GM13976 (cell line): ENCODE measurements around the gene ITGA1.
"Not testable (repeated sequence)": the region's sequence is repeated elsewhere in the genome, so short reads cannot be mapped to it uniquely, and the experiment has no call there.

Source experiments
- DNase-seq: peaks from one replicate; pipeline ENCODE4 v3.0.0; 2012; ENCODE audit warnings: low spot score
- in situ Hi-C: fragments of 300-500 bp; cut with MboI; formaldehyde crosslinking; loops from one replicate; pipeline ENCODE4 v1.12.0; 2022; ENCODE audit warnings: low sequenced_read_pairs, mixed read lengths, inconsistent platforms; ENCODE audit not compliant: unreplicated experiment
- TF ChIP-seq, protein P1 (sequence below): IDR thresholded peaks from 2 replicates; pipeline ENCODE4 v1.5.1; 2012; ENCODE audit warnings: borderline replicate concordance, mild to moderate bottlenecking; ENCODE audit not compliant: insufficient read depth; ENCODE audit errors: extremely low read depth, missing control alignments, control extremely low read depth

ITGA1 gene

DNA sequence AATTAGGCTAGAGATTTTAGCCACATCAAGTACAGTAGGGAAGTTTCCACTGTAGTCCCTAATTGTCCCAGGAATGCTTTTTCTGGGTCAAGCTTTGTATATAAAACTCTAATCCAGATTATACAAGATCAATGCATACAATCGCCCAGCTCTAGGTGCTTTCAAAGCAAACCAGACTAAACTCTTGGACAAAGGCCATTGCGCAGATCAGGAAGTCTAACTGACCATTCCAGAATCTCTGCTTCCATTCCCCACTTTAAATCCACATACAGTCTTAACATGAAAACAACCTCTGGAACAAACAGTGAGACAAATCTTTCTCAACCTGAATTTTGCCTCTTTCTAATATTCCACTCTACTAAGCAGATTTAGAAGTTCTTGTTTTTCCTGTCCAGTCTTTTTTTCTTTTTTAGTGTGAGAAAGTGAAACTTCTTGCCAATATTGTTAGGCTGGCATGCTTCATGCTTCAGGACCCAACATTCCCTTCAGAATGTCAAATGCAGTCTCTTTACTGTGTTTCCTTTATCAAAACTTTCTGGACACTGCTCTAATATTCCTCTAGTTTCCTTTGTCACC is 76.1 kb downstream of the ITGA1 start:
- in situ Hi-C loops, result no loop called here
- TF ChIP-seq, protein P1, sequence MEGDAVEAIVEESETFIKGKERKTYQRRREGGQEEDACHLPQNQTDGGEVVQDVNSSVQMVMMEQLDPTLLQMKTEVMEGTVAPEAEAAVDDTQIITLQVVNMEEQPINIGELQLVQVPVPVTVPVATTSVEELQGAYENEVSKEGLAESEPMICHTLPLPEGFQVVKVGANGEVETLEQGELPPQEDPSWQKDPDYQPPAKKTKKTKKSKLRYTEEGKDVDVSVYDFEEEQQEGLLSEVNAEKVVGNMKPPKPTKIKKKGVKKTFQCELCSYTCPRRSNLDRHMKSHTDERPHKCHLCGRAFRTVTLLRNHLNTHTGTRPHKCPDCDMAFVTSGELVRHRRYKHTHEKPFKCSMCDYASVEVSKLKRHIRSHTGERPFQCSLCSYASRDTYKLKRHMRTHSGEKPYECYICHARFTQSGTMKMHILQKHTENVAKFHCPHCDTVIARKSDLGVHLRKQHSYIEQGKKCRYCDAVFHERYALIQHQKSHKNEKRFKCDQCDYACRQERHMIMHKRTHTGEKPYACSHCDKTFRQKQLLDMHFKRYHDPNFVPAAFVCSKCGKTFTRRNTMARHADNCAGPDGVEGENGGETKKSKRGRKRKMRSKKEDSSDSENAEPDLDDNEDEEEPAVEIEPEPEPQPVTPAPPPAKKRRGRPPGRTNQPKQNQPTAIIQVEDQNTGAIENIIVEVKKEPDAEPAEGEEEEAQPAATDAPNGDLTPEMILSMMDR, result no peak
- DNase-seq, result no peak

- in situ Hi-C loops, result no loop called here
- DNase-seq, result no peak
- TF ChIP-seq, protein P1, result no peak
Measured at GRCh38 chr5:52864371-52864770, 76.7 kb downstream of the ITGA1 start.

- TF ChIP-seq, protein P1, result no peak
- DNase-seq, result no peak
Measured at GRCh38 chr5:52864884-52865283, 77.2 kb downstream of the ITGA1 start.

GRCh38 chr5:52865991-52866390 is 78.3 kb downstream of the ITGA1 start:
- DNase-seq, in situ Hi-C loops: not testable (repeated sequence)

More at GRCh38 chr5:52864884-52865283, 77.2 kb downstream of the ITGA1 start:
- in situ Hi-C loops, result no loop called here

DNA sequence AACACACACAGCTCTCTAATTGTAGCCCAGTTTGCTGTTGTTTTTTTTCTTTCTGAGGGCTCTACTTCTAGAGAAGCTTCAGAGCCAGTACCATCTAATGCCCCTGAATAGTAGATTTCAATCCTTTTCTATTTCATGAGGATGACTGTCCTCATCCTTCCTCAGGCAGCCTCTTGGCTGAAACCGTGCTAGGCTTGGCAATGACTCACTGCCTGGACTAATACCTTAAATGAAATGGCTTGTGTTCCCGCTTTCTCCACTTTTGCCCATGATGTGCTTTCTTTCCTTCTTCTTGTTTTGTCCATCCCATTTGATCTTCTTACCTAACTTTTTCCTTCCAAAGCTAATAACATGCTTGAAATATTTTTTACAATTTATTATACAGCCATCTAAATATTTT is 80.1 kb downstream of the ITGA1 start:
- TF ChIP-seq, protein P1, result no peak
- in situ Hi-C loops, result no loop called here
- DNase-seq, result no peak

DNA sequence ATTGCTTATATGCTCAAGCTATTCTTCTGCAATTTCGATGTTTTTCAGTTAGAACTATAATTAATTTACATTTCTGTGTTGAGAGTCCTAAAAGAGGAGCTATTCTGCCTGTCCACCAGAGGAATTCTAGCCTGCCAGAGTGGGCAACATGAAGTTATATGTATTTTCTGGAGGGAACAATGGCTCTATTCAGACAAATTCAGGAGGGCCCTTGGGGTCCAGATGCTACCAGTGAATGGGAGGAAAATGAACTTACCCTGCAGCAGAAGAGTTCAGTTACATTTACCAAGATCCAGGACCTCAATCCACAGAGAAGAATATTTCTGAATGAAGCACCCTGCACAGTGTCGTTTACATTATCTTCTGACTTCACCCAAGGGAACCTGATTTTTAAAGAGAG is 80.7 kb downstream of the ITGA1 start:
- TF ChIP-seq, protein P1, result no peak
- no peak for DNase-seq
- in situ Hi-C loops, result no loop called here

DNA sequence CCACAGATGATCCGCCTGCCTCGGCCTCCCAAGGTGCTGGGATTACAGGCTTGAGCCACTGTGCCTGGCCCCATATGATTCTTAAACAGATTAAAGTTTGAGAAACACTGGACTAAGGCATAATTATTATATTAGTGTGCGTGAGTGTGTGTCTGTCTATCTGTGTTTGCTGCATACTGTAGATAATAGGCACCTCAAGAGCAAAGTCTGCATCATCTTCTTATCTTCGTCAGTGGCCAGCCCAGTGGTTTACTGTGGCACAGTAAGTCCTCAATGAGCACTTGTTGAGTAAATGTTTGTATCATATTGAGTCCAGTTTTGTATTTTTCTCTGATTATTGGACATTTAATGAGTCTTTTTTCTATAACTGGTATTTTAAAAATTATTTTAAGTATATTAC is 81.7 kb downstream of the ITGA1 start:
- in situ Hi-C loops, result no loop called here
- TF ChIP-seq, protein P1, result no peak
- DNase-seq, result no peak
